Fibroblast of skin of scalp (primary cell): ENCODE measurements around the gene RIMBP2.

Experiments
- DNase-seq: peaks from one replicate; pipeline ENCODE4 v3.0.0-alpha.2; 2013

Gene RIMBP2

GRCh38 chr12:130626601-130627000 lies 89.5 kb downstream of the RIMBP2 start:
- DNase-seq: no peak

- DNase-seq: no peak
These were observed 90.9 kb downstream of the RIMBP2 start for GRCh38 chr12:130625201-130625600.

- no peak for DNase-seq
These were observed 93.3 kb downstream of the RIMBP2 start for GRCh38 chr12:130622803-130623202.

GRCh38 chr12:130621696-130622298 lies 94.3 kb downstream of the RIMBP2 start:
- DNase-seq: no peak

- no peak for DNase-seq
These were observed 95.3 kb downstream of the RIMBP2 start for GRCh38 chr12:130620756-130621155.

GRCh38 chr12:130620281-130620680 lies 95.8 kb downstream of the RIMBP2 start:
- no peak for DNase-seq

GRCh38 chr12:130619385-130620001 lies 96.6 kb downstream of the RIMBP2 start:
- no peak for DNase-seq

- no peak for DNase-seq
These were observed 98.9 kb downstream of the RIMBP2 start for GRCh38 chr12:130617219-130617618.

- DNase-seq: no peak
These were observed 100.2 kb downstream of the RIMBP2 start for GRCh38 chr12:130615861-130616345.

- no peak for DNase-seq
These were observed 101.6 kb downstream of the RIMBP2 start for GRCh38 chr12:130614530-130614905.

GRCh38 chr12:130613831-130614529 lies 102.1 kb downstream of the RIMBP2 start:
- DNase-seq: no peak

GRCh38 chr12:130613131-130613530 lies 103.0 kb downstream of the RIMBP2 start:
- DNase-seq: no peak

GRCh38 chr12:130611026-130611905 lies 104.8 kb downstream of the RIMBP2 start:
- DNase-seq: no peak

- no peak for DNase-seq
These were observed 106.1 kb downstream of the RIMBP2 start for GRCh38 chr12:130609966-130610365.

- DNase-seq: no peak
These were observed 107.3 kb downstream of the RIMBP2 start for GRCh38 chr12:130608831-130609230.

GRCh38 chr12:130608132-130608531 lies 108.0 kb downstream of the RIMBP2 start:
- DNase-seq: no peak

- no peak for DNase-seq
These were observed 109.9 kb downstream of the RIMBP2 start for GRCh38 chr12:130606231-130606630.

GRCh38 chr12:130603396-130603965 lies 112.6 kb downstream of the RIMBP2 start:
- no peak for DNase-seq

- no peak for DNase-seq
These were observed 113.8 kb downstream of the RIMBP2 start for GRCh38 chr12:130602251-130602650.

- DNase-seq: no peak
These were observed 114.8 kb downstream of the RIMBP2 start for GRCh38 chr12:130601327-130601726.

- no peak for DNase-seq
These were observed 119.9 kb downstream of the RIMBP2 start for GRCh38 chr12:130596241-130596640.

- DNase-seq: no peak
These were observed 120.5 kb downstream of the RIMBP2 start for GRCh38 chr12:130595566-130595965.

GRCh38 chr12:130593056-130593455 lies 123.0 kb downstream of the RIMBP2 start:
- DNase-seq: no peak
